ENCODE measurements around the gene EIF3I. TPM values are rescaled to one million over a fixed set of nuclear protein-coding genes. Genes with fewer than 3 reads are reported as not detected.

Gene EIF3I
- total and polyA plus RNA-seq, 2 of the 13 experiments (the other 11 are each of a cell fraction or from before 2014, with no cell fraction given) = 210 to 223 TPM

DNA sequence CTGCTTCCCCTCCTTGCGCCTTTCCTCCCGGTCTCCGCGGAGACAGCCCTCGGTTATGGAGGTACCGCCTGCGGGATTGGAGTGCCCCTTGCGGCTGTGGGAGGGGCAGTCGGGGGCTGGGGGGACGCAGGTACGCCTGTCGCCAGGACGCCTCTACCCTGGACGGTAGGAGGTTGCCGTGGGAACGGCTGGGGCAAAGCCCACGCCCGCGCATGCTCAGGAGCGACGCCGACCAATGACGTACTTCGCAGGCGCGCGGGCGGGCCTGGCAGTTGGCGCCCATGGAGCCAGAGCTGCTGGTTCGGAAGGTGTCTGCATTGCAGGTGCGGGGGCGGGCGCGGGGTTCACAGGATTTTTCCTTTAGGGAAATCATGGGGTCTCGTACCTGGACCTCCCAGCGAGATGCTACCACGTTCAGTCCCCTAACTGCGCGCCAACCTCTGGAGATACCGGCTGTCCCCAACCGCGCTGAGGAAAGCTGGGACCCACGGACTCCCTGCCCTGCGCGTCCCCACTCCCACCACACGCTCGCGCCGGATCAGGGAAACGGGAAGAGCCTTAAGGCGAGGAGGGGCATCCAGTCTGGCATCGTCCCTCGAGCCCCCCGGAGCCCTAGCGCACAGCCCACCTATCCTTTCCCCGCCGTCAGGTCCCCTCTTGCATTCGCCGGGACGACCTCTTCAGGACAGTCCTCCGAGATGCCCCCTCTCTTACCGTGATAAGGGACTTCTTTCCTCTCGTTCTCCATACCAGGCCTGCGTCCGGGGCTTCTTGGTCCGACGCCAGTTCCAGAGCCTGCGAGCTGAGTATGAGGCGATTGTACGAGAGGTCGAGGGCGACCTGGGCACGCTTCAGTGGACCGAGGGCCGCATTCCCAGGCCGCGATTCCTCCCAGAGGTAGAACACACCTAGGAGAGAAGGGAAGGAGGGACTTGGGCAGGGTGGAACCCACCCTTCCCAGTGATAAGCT, 16.5 kb upstream of the EIF3I start, which contains the start of gene IQCC (continued):
- TF ChIP-seq REXO4 (CRISPR knock-in tag; IDR thresholded peaks at IDR 0.05; ENCODE audit: borderline replicate concordance) = no peak
- no peak; the same call in 1 of the 2 replicates for TF ChIP-seq IRF9 (CRISPR knock-in tag; IDR thresholded peaks at IDR 0.05; ENCODE audit: borderline replicate concordance)
- TF ChIP-seq UBTF (CRISPR knock-in tag; IDR thresholded peaks at IDR 0.05) = no peak; the same call in 1 of the 2 replicates
- TF ChIP-seq, protein P1, sequence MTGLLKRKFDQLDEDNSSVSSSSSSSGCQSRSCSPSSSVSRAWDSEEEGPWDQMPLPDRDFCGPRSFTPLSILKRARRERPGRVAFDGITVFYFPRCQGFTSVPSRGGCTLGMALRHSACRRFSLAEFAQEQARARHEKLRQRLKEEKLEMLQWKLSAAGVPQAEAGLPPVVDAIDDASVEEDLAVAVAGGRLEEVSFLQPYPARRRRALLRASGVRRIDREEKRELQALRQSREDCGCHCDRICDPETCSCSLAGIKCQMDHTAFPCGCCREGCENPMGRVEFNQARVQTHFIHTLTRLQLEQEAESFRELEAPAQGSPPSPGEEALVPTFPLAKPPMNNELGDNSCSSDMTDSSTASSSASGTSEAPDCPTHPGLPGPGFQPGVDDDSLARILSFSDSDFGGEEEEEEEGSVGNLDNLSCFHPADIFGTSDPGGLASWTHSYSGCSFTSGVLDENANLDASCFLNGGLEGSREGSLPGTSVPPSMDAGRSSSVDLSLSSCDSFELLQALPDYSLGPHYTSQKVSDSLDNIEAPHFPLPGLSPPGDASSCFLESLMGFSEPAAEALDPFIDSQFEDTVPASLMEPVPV (CRISPR knock-in tag; IDR thresholded peaks at IDR 0.05) = no peak
- TF ChIP-seq, protein P2, sequence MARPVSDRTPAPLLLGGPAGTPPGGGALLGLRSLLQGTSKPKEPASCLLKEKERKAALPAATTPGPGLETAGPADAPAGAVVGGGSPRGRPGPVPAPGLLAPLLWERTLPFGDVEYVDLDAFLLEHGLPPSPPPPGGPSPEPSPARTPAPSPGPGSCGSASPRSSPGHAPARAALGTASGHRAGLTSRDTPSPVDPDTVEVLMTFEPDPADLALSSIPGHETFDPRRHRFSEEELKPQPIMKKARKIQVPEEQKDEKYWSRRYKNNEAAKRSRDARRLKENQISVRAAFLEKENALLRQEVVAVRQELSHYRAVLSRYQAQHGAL (CRISPR knock-in tag; IDR thresholded peaks at IDR 0.05; ENCODE audit: not compliant biosample characterization) = no peak
- TF ChIP-seq ZNF282 (IDR thresholded peaks at IDR 0.05; ENCODE audit: partially characterized antibody) = no peak
- peak; percentile 47; the same call in 1 of the 2 replicates for TF ChIP-seq AHR (CRISPR knock-in tag; IDR thresholded peaks at IDR 0.05)
- TF ChIP-seq, protein P3, sequence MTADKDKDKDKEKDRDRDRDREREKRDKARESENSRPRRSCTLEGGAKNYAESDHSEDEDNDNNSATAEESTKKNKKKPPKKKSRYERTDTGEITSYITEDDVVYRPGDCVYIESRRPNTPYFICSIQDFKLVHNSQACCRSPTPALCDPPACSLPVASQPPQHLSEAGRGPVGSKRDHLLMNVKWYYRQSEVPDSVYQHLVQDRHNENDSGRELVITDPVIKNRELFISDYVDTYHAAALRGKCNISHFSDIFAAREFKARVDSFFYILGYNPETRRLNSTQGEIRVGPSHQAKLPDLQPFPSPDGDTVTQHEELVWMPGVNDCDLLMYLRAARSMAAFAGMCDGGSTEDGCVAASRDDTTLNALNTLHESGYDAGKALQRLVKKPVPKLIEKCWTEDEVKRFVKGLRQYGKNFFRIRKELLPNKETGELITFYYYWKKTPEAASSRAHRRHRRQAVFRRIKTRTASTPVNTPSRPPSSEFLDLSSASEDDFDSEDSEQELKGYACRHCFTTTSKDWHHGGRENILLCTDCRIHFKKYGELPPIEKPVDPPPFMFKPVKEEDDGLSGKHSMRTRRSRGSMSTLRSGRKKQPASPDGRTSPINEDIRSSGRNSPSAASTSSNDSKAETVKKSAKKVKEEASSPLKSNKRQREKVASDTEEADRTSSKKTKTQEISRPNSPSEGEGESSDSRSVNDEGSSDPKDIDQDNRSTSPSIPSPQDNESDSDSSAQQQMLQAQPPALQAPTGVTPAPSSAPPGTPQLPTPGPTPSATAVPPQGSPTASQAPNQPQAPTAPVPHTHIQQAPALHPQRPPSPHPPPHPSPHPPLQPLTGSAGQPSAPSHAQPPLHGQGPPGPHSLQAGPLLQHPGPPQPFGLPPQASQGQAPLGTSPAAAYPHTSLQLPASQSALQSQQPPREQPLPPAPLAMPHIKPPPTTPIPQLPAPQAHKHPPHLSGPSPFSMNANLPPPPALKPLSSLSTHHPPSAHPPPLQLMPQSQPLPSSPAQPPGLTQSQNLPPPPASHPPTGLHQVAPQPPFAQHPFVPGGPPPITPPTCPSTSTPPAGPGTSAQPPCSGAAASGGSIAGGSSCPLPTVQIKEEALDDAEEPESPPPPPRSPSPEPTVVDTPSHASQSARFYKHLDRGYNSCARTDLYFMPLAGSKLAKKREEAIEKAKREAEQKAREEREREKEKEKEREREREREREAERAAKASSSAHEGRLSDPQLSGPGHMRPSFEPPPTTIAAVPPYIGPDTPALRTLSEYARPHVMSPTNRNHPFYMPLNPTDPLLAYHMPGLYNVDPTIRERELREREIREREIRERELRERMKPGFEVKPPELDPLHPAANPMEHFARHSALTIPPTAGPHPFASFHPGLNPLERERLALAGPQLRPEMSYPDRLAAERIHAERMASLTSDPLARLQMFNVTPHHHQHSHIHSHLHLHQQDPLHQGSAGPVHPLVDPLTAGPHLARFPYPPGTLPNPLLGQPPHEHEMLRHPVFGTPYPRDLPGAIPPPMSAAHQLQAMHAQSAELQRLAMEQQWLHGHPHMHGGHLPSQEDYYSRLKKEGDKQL (CRISPR knock-in tag; IDR thresholded peaks at IDR 0.05; ENCODE audit: low read depth) = no peak
- no peak for TF ChIP-seq ZNF781 (CRISPR knock-in tag; IDR thresholded peaks at IDR 0.05; ENCODE audit: borderline replicate concordance, not compliant biosample characterization)
- TF ChIP-seq ZNF383 (CRISPR knock-in tag; IDR thresholded peaks at IDR 0.05; ENCODE audit: borderline replicate concordance) = no peak
- no peak for TF ChIP-seq ZNF772 (CRISPR knock-in tag; IDR thresholded peaks at IDR 0.05)
- no peak for TF ChIP-seq ELK4 (CRISPR knock-in tag; IDR thresholded peaks at IDR 0.05; ENCODE audit: borderline replicate concordance)

Measured in HepG2 (cell line).